Breast epithelium (tissue), 3 donors: ENCODE results near the gene ANKRD23.

ENCODE experiments used
- POLR2A ChIP-seq: fragments of 450-650 bp; IDR thresholded peaks from one replicate; pipeline ENCODE4 v1.6.1; 2016; ENCODE audit warnings: antibody characterized with exemption, mild to moderate bottlenecking, moderate library complexity
- TF ChIP-seq, protein P1 (sequence below), 3 donors: fragments of 450-650 bp; IDR thresholded peaks; one replicate each; pipeline ENCODE4 v1.5.1; 2016 to 2017; ENCODE audit warnings: antibody characterized with exemption in 3 of 3, mild to moderate bottlenecking in 3 of 3, moderate library complexity in 3 of 3

DNA sequence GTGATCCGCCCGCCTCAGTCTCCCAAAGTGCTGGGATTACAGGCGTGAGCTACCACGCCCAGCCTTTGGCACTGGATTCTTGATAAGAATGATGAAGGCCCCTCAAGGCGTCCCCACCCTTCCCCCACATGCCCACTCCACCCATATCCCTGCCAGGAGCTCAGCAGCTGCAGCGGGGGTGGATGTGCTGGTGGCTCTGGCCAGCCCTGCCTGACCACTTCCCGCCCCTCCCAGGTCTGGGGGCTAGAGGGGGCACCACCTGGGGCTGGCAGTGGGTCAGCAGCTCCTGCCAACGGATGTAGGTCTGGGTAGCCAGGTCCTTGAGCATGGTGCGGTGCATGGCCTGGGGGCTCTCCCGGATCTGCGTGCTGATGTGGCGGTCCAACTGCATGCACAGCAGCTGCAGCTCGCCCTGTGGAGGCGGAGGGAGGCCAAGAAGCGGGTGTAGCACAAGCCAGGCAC is 33.8 kb upstream of the ANKRD23 start:
- no peak for TF ChIP-seq POLR2A
- TF ChIP-seq, protein P1, sequence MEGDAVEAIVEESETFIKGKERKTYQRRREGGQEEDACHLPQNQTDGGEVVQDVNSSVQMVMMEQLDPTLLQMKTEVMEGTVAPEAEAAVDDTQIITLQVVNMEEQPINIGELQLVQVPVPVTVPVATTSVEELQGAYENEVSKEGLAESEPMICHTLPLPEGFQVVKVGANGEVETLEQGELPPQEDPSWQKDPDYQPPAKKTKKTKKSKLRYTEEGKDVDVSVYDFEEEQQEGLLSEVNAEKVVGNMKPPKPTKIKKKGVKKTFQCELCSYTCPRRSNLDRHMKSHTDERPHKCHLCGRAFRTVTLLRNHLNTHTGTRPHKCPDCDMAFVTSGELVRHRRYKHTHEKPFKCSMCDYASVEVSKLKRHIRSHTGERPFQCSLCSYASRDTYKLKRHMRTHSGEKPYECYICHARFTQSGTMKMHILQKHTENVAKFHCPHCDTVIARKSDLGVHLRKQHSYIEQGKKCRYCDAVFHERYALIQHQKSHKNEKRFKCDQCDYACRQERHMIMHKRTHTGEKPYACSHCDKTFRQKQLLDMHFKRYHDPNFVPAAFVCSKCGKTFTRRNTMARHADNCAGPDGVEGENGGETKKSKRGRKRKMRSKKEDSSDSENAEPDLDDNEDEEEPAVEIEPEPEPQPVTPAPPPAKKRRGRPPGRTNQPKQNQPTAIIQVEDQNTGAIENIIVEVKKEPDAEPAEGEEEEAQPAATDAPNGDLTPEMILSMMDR (IDR thresholded peaks at IDR 0.05): no peak
